NCI-H460 (cell line): ENCODE measurements around the gene GBE1. TPM values are rescaled to one million over a fixed set of nuclear protein-coding genes. Genes with fewer than 3 reads are reported as not detected.

Source experiments
- DNase-seq: peaks from one replicate; pipeline ENCODE4 v3.0.0-alpha.2; 2016; ENCODE audit warnings: low read depth; ENCODE audit errors: extremely low read depth
- total RNA-seq: library from RNA; depleted of rRNA; stranded (reverse); fragments of >200 nt; shearing (Covaris generic); gene quantifications from 2 replicates; pipeline ENCODE4 v1.2.3, GENCODE V29; 2014

The GBE1 gene
- total RNA-seq, 1 experiment from 2014 or later, result 78.5 TPM

- no peak for DNase-seq
Measured at GRCh38 chr3:81707996-81708395, 53.4 kb downstream of the GBE1 start.

GRCh38 chr3:81702126-81702525 lies 59.3 kb downstream of the GBE1 start:
- no peak for DNase-seq

GRCh38 chr3:81699536-81700320 lies 61.7 kb downstream of the GBE1 start:
- no peak for DNase-seq

GRCh38 chr3:81696090-81696489 lies 65.4 kb downstream of the GBE1 start:
- no peak for DNase-seq

GRCh38 chr3:81695302-81695701 lies 66.1 kb downstream of the GBE1 start:
- DNase-seq, result no peak

GRCh38 chr3:81694662-81695061 lies 66.8 kb downstream of the GBE1 start:
- no peak for DNase-seq

- DNase-seq, result no peak
Measured at GRCh38 chr3:81692766-81693165, 68.7 kb downstream of the GBE1 start.

- no peak for DNase-seq
Measured at GRCh38 chr3:81689617-81690016, 71.8 kb downstream of the GBE1 start.

GRCh38 chr3:81684751-81685395 lies 76.6 kb downstream of the GBE1 start:
- DNase-seq, result no peak

GRCh38 chr3:81676706-81677456 lies 84.6 kb downstream of the GBE1 start:
- no peak for DNase-seq

- DNase-seq, result no peak
Measured at GRCh38 chr3:81674690-81675089, 86.8 kb downstream of the GBE1 start.

GRCh38 chr3:81668283-81668682 lies 93.2 kb downstream of the GBE1 start:
- DNase-seq, result no peak

GRCh38 chr3:81666502-81667121 lies 94.8 kb downstream of the GBE1 start:
- DNase-seq, result peak; percentile 19

GRCh38 chr3:81663114-81663513 lies 98.3 kb downstream of the GBE1 start:
- DNase-seq, result no peak

- no peak for DNase-seq
Measured at GRCh38 chr3:81660036-81660435, 101.4 kb downstream of the GBE1 start.

- no peak for DNase-seq
Measured at GRCh38 chr3:81658322-81658997, 103.0 kb downstream of the GBE1 start.

- no peak for DNase-seq
Measured at GRCh38 chr3:81651139-81651538, 110.3 kb downstream of the GBE1 start.

- DNase-seq, result no peak
Measured at GRCh38 chr3:81650187-81650586, 111.3 kb downstream of the GBE1 start.

- no peak for DNase-seq
Measured at GRCh38 chr3:81645248-81645647, 116.2 kb downstream of the GBE1 start.

GRCh38 chr3:81643721-81644120 lies 117.7 kb downstream of the GBE1 start:
- no peak for DNase-seq

- DNase-seq, result no peak
Measured at GRCh38 chr3:81638480-81638879, 123.0 kb downstream of the GBE1 start.
